MM.1S (cell line): ENCODE data around the gene RSPH4A.

ENCODE experiments used
- DNase-seq: peaks from one replicate; pipeline ENCODE4 v3.0.0-alpha.2; 2015
- H2AFZ ChIP-seq: fragments of 300-600 bp; sonication (generic); 2 replicates; pipeline ENCODE4 v1.6.0; 2016; ENCODE audit warnings: antibody characterized with exemption, low read length
- H3F3A ChIP-seq: fragments of 300-600 bp; sonication (generic); 2 replicates; pipeline ENCODE4 v1.6.1; 2016; ENCODE audit warnings: mild to moderate bottlenecking, antibody characterized with exemption, low read length, moderate library complexity, mixed read lengths; ENCODE audit not compliant: insufficient read depth
- H3K27ac ChIP-seq: fragments of 300-600 bp; sonication (generic); 2 replicates; pipeline ENCODE4 v1.5.1; 2016; ENCODE audit warnings: mild to moderate bottlenecking, low read length
- H3K27me3 ChIP-seq: fragments of 300-600 bp; sonication (generic); replicated peaks from 2 replicates; pipeline ENCODE4 v1.6.0; 2016; ENCODE audit warnings: low read length; ENCODE audit not compliant: insufficient read depth
- H3K36me3 ChIP-seq: fragments of 300-600 bp; sonication (generic); replicated peaks from 2 replicates; pipeline ENCODE4 v1.6.1; 2016; ENCODE audit warnings: mild to moderate bottlenecking, low read length, mixed read lengths; ENCODE audit not compliant: insufficient read depth
- H3K4me1 ChIP-seq: fragments of 300-600 bp; sonication (generic); 2 replicates; pipeline ENCODE4 v1.6.1; 2016; ENCODE audit warnings: low read length, mixed read lengths
- H3K4me2 ChIP-seq: fragments of 300-600 bp; sonication (generic); 2 replicates; pipeline ENCODE4 v1.6.0; 2016; ENCODE audit warnings: low read depth, low read length
- H3K4me3 ChIP-seq: fragments of 300-600 bp; sonication (generic); 2 replicates; pipeline ENCODE4 v1.5.1; 2016; ENCODE audit warnings: low read length, mixed read lengths
- H3K79me2 ChIP-seq: fragments of 300-600 bp; sonication (generic); 2 replicates; pipeline ENCODE4 v1.6.1; 2016; ENCODE audit warnings: mixed run types, low read length, mixed read lengths
- H3K9ac ChIP-seq: fragments of 300-600 bp; sonication (generic); 2 replicates; pipeline ENCODE4 v1.6.1; 2016; ENCODE audit warnings: low read length, mixed read lengths
- H3K9me2 ChIP-seq: fragments of 300-600 bp; sonication (generic); replicated peaks from 2 replicates; pipeline ENCODE4 v1.6.1; 2016; ENCODE audit warnings: mild to moderate bottlenecking, low read length, mixed read lengths; ENCODE audit not compliant: insufficient read depth
- H3K9me3 ChIP-seq: fragments of 300-600 bp; sonication (generic); replicated peaks from 2 replicates; pipeline ENCODE4 v1.6.1; 2016; ENCODE audit warnings: mild to moderate bottlenecking, low read length, mixed read lengths; ENCODE audit not compliant: insufficient read depth
- H4K20me1 ChIP-seq: fragments of 300-600 bp; sonication (generic); 2 replicates; pipeline ENCODE4 v1.6.1; 2016; ENCODE audit warnings: mild to moderate bottlenecking, low read length, moderate library complexity, mixed read lengths; ENCODE audit not compliant: insufficient read depth
- CTCF ChIP-seq: fragments of 300-600 bp; sonication (generic); IDR thresholded peaks from 2 replicates; pipeline ENCODE4 v1.5.1; 2016; ENCODE audit warnings: antibody characterized with exemption, low read length, mixed read lengths
- EZH2 ChIP-seq: fragments of 300-600 bp; sonication (generic); optimal IDR thresholded peaks from 2 replicates; pipeline ENCODE3; 2017; ENCODE audit warnings: low read depth, mild to moderate bottlenecking, antibody characterized with exemption, low read length, mixed read lengths
- EZH2phosphoT487 ChIP-seq: fragments of 300-600 bp; sonication (generic); IDR thresholded peaks from 2 replicates; pipeline ENCODE4 v1.6.1; 2018; ENCODE audit warnings: antibody characterized with exemption, low read length

The RSPH4A gene

GRCh38 chr6:116631379-116631990, 15.2 kb downstream of the RSPH4A start:
- Histone ChIP-seq H3K4me2 (peak overlapping the region; percentile 91), H4K20me1 (no peaks in the 10 kb centered on the region), H3K4me3 (peak overlapping the region; percentile 56), H3K9ac (peak overlapping the region; percentile 55), H3K9me2 (no peaks in the 10 kb centered on the region), H3F3A (peaks cover 45% of the 10 kb centered on the region), H3K27me3 (no peaks in the 10 kb centered on the region), H3K79me2 (no peaks in the 10 kb centered on the region), H3K4me1 (peaks cover 45% of the 10 kb centered on the region), H3K36me3 (no peaks in the 10 kb centered on the region), H3K9me3 (no peaks in the 10 kb centered on the region), H3K27ac (peak overlapping the region; percentile 91), H2AFZ (peak overlapping the region; percentile 55; the same call in 1 of the 2 replicates)
- peak; percentile 95 for DNase-seq
- TF ChIP-seq CTCF = no peak
- no peak for TF ChIP-seq EZH2phosphoT487
- no peak for TF ChIP-seq EZH2

- H3K27me3 ChIP-seq = no peaks in the 10 kb centered on the region
- H3K27ac ChIP-seq = peak overlapping the region; percentile 91
- H3K79me2 ChIP-seq = no peaks in the 10 kb centered on the region
- H3K9ac ChIP-seq = peak overlapping the region; percentile 65
- peak overlapping the region; percentile 56 for H3K4me3 ChIP-seq
- H3K36me3 ChIP-seq = no peaks in the 10 kb centered on the region; the same call in 1 of the 2 replicates
- no peaks in the 10 kb centered on the region for H4K20me1 ChIP-seq
- no peaks in the 10 kb centered on the region for H3K9me3 ChIP-seq
- peak overlapping the region; percentile 91 for H3K4me2 ChIP-seq
- peak; percentile 87 for DNase-seq
- no peak for TF ChIP-seq EZH2phosphoT487
- peak; percentile 79 for TF ChIP-seq CTCF
- TF ChIP-seq EZH2 = no peak
- H3F3A ChIP-seq = peaks cover 45% of the 10 kb centered on the region
- no peaks in the 10 kb centered on the region for H3K9me2 ChIP-seq
- no peak overlapping the region for H2AFZ ChIP-seq
- peaks cover 45% of the 10 kb centered on the region for H3K4me1 ChIP-seq
Measured at GRCh38 chr6:116633685-116634084, 17.4 kb downstream of the RSPH4A start.

- H3K4me2 ChIP-seq = no peak overlapping the region
- no peaks in the 10 kb centered on the region for H3K9me3 ChIP-seq
- TF ChIP-seq EZH2phosphoT487 = no peak
- TF ChIP-seq CTCF = no peak
- TF ChIP-seq EZH2 = no peak
- H3K27ac ChIP-seq = no peak overlapping the region
- no peaks in the 10 kb centered on the region for H3K79me2 ChIP-seq
- no peaks in the 10 kb centered on the region; the same call in 1 of the 2 replicates for H3K36me3 ChIP-seq
- H2AFZ ChIP-seq = no peak overlapping the region
- H3K9ac ChIP-seq = no peak overlapping the region
- no peaks in the 10 kb centered on the region for H3F3A ChIP-seq
- H3K27me3 ChIP-seq = no peaks in the 10 kb centered on the region
- H3K9me2 ChIP-seq = no peaks in the 10 kb centered on the region
- no peak overlapping the region for H3K4me3 ChIP-seq
- H4K20me1 ChIP-seq = no peaks in the 10 kb centered on the region
- no peaks in the 10 kb centered on the region for H3K4me1 ChIP-seq
- DNase-seq = no peak
Measured at GRCh38 chr6:116648156-116648555, 31.9 kb downstream of the RSPH4A start.
